KOPT-K1 (cell line): ENCODE results near the gene PHACTR3.

Experiments used
- H3K27ac ChIP-seq: fragments of 200-600 bp; sonication (generic); 2 replicates; pipeline ENCODE4 v1.5.1; 2016; ENCODE audit warnings: antibody characterized with exemption, mild to moderate bottlenecking, low read depth, low read length; ENCODE audit not compliant: poor library complexity, severe bottlenecking
- H3K36me3 ChIP-seq: fragments of 200-600 bp; sonication (generic); 2 replicates; pipeline ENCODE4 v1.5.1; 2017; ENCODE audit warnings: antibody characterized with exemption, mild to moderate bottlenecking, low read length, moderate library complexity; ENCODE audit not compliant: insufficient read depth
- H3K9me3 ChIP-seq: fragments of 200-600 bp; sonication (generic); 2 replicates; pipeline ENCODE4 v1.5.1; 2017; ENCODE audit warnings: antibody characterized with exemption, low read length, mild to moderate bottlenecking; ENCODE audit not compliant: insufficient read depth, poor library complexity, severe bottlenecking

Gene PHACTR3

GRCh38 chr20:59729506-59729905, 125.2 kb downstream of the PHACTR3 start:
- Histone ChIP-seq H3K36me3 (no peaks in the 10 kb centered on the region), H3K9me3 (no peaks in the 10 kb centered on the region), H3K27ac (no peak overlapping the region)

GRCh38 chr20:59730722-59731121, 126.4 kb downstream of the PHACTR3 start:
- Histone ChIP-seq H3K9me3 (no peaks in the 10 kb centered on the region), H3K27ac (no peak overlapping the region), H3K36me3 (no peaks in the 10 kb centered on the region)

- Histone ChIP-seq H3K36me3 (no peaks in the 10 kb centered on the region), H3K9me3 (no peaks in the 10 kb centered on the region), H3K27ac (no peak overlapping the region)
These were observed 127.0 kb downstream of the PHACTR3 start for GRCh38 chr20:59731376-59731775.

- Histone ChIP-seq H3K9me3 (no peaks in the 10 kb centered on the region), H3K36me3 (no peaks in the 10 kb centered on the region), H3K27ac (no peak overlapping the region)
These were observed 129.0 kb downstream of the PHACTR3 start for GRCh38 chr20:59733351-59733750.

GRCh38 chr20:59735486-59735885, 131.1 kb downstream of the PHACTR3 start:
- Histone ChIP-seq H3K27ac (no peak overlapping the region), H3K9me3 (no peaks in the 10 kb centered on the region), H3K36me3 (no peaks in the 10 kb centered on the region)

GRCh38 chr20:59735917-59736316, 131.6 kb downstream of the PHACTR3 start:
- Histone ChIP-seq H3K27ac (no peak overlapping the region), H3K9me3 (no peaks in the 10 kb centered on the region), H3K36me3 (no peaks in the 10 kb centered on the region)

GRCh38 chr20:59736366-59736765, 132.0 kb downstream of the PHACTR3 start:
- Histone ChIP-seq H3K36me3 (no peaks in the 10 kb centered on the region), H3K27ac (no peak overlapping the region), H3K9me3 (no peaks in the 10 kb centered on the region)

- Histone ChIP-seq H3K27ac (no peak overlapping the region), H3K9me3 (no peaks in the 10 kb centered on the region), H3K36me3 (peaks cover 4% of the 10 kb centered on the region; the same call in 1 of the 2 replicates)
These were observed 132.8 kb downstream of the PHACTR3 start for GRCh38 chr20:59737073-59737666.

- H3K27ac ChIP-seq: no peak overlapping the region
- no peaks in the 10 kb centered on the region for H3K9me3 ChIP-seq
- peaks cover 10% of the 10 kb centered on the region; the same call in 1 of the 2 replicates for H3K36me3 ChIP-seq
These were observed 133.5 kb downstream of the PHACTR3 start for GRCh38 chr20:59737816-59738215.

- Histone ChIP-seq H3K9me3 (no peaks in the 10 kb centered on the region), H3K36me3 (peaks cover 17% of the 10 kb centered on the region; the same call in 1 of the 2 replicates), H3K27ac (no peak overlapping the region)
These were observed 134.5 kb downstream of the PHACTR3 start for GRCh38 chr20:59738851-59739250.

- H3K36me3 ChIP-seq: peaks cover 23% of the 10 kb centered on the region; the same call in 1 of the 2 replicates
- no peaks in the 10 kb centered on the region for H3K9me3 ChIP-seq
- H3K27ac ChIP-seq: no peak overlapping the region
These were observed 136.3 kb downstream of the PHACTR3 start for GRCh38 chr20:59740621-59741020.

- no peaks in the 10 kb centered on the region for H3K9me3 ChIP-seq
- no peak overlapping the region for H3K27ac ChIP-seq
- peaks cover 26% of the 10 kb centered on the region; the same call in 1 of the 2 replicates for H3K36me3 ChIP-seq
These were observed 136.7 kb downstream of the PHACTR3 start for GRCh38 chr20:59741073-59741472.

GRCh38 chr20:59742351-59743095, 138.2 kb downstream of the PHACTR3 start:
- Histone ChIP-seq H3K9me3 (no peaks in the 10 kb centered on the region), H3K27ac (no peak overlapping the region), H3K36me3 (peaks cover 33% of the 10 kb centered on the region; the same call in 1 of the 2 replicates)

- no peaks in the 10 kb centered on the region for H3K9me3 ChIP-seq
These were observed 139.0 kb downstream of the PHACTR3 start for GRCh38 chr20:59743308-59743707.

GRCh38 chr20:59743767-59744485, 139.6 kb downstream of the PHACTR3 start:
- Histone ChIP-seq H3K9me3 (no peaks in the 10 kb centered on the region), H3K36me3 (peaks cover 46% of the 10 kb centered on the region), H3K27ac (no peak overlapping the region)

More at GRCh38 chr20:59743308-59743707, 139.0 kb downstream of the PHACTR3 start:
- peaks cover 40% of the 10 kb centered on the region; the same call in 1 of the 2 replicates for H3K36me3 ChIP-seq
- H3K27ac ChIP-seq: no peak overlapping the region
